ENCODE measurements around the gene CRYBG1. TPM values are rescaled to one million over a fixed set of nuclear protein-coding genes. Genes with fewer than 3 reads are reported as not detected.

The CRYBG1 gene
- total and polyA plus RNA-seq, 2 of the 4 experiments (the other 2 are of a cell fraction), result 0.38 to 1.1 TPM

GRCh38 chr6:106477790-106478189 is 117.3 kb downstream of the CRYBG1 start:
- Histone ChIP-seq H3K9ac (ENCODE audit: low read depth, low read length) (no peak overlapping the region), H2AK9ac (replicated peaks; ENCODE audit: low read depth, low read length, poor library complexity) (peak overlapping the region; percentile 45), H2BK120ac (ENCODE audit: low read depth, low read length) (no peak overlapping the region), H3K4me1 (ENCODE audit: control insufficient read depth, insufficient read depth, low read length) (peaks cover 4% of the 10 kb centered on the region; the same call in 1 of the 2 replicates), H2AFZ (replicated peaks; ENCODE audit: low read length, poor library complexity) (no peak overlapping the region), H3K27me3 (ENCODE audit: control insufficient read depth, insufficient read depth, low read length) (peaks cover 7% of the 10 kb centered on the region), H2BK15ac (ENCODE audit: low read depth, low read length) (no peak overlapping the region), H4K20me1 (ENCODE audit: insufficient read depth, low read length) (no peaks in the 10 kb centered on the region), H3K56ac (ENCODE audit: extremely low read depth, insufficient read depth, low read length) (no peak overlapping the region), H3K36me3 (ENCODE audit: control insufficient read depth, insufficient read depth, low read length) (no peaks in the 10 kb centered on the region), H3K79me1 (ENCODE audit: low read depth in 1 of 2, low read length in 2 of 2) (no peaks in the 10 kb centered on the region), H3K9me3 (ENCODE audit: control insufficient read depth, insufficient read depth, low read length) (no peaks in the 10 kb centered on the region), H3K4me3 (ENCODE audit: insufficient read depth, low read depth, low read length) (no peak overlapping the region), H3K23ac (ENCODE audit: low read depth, low read length) (no peak overlapping the region), H3K4ac (ENCODE audit: low read depth, low read length) (no peak overlapping the region), H3K18ac (ENCODE audit: low read depth, low read length) (no peak overlapping the region), H3K27ac (ENCODE audit: insufficient read depth, low read length) (no peak overlapping the region), H4K8ac (ENCODE audit: low read depth in 2 of 2, low read length in 2 of 2) (no peak overlapping the region), H3K14ac (replicated peaks; ENCODE audit: low read depth, low read length) (no peak overlapping the region), H2AK5ac (ENCODE audit: low read depth, low read length) (no peak overlapping the region), H4K5ac (ENCODE audit: low read depth, low read length) (no peak overlapping the region), H2BK20ac (ENCODE audit: low read depth, low read length) (no peak overlapping the region), H3K4me2 (ENCODE audit: low read depth, low read length) (no peak overlapping the region), H4K91ac (ENCODE audit: insufficient read depth, low read depth, low read length) (no peak overlapping the region), H2BK5ac (ENCODE audit: low read depth, low read length, poor library complexity, severe bottlenecking) (no peak overlapping the region), H3K9me1 (ENCODE audit: insufficient read depth, low read length) (peaks cover 5% of the 10 kb centered on the region)
- in situ Hi-C loops (cut with MboI; ENCODE audit: low sequenced_read_pairs) (no loop called here), dilution Hi-C loops (cut with HindIII; ENCODE audit: low sequenced_read_pairs, unreplicated experiment) (no loop called here), intact Hi-C loops (cut with micrococcal nuclease) (no loop called here)
- TF ChIP-seq FOS (IDR thresholded peaks at IDR 0.05; ENCODE audit: low read depth, low read length) (no peak), BHLHE40 (IDR thresholded peaks at IDR 0.05; ENCODE audit: low read depth, low read length) (no peak), RFX5 (IDR thresholded peaks at IDR 0.05; ENCODE audit: low read depth, low read length) (no peak), SMC3 (IDR thresholded peaks at IDR 0.05; ENCODE audit: low read depth, low read length) (no peak), MXI1 (IDR thresholded peaks at IDR 0.05; ENCODE audit: borderline replicate concordance, low read depth, low read length) (no peak), CHD1 (IDR thresholded peaks at IDR 0.05; ENCODE audit: low read depth, low read length) (no peak), CEBPB (IDR thresholded peaks at IDR 0.05; ENCODE audit: low read depth, low read length) (no peak)
- 0% methylated on average over 1 of the region's 6 CpGs; no CpG with 5 or more reads in 1 of the 2 experiments for WGBS, 2 experiments (ENCODE audit: extremely low coverage in 2 of 2, insufficient read length in 1 of 2)
- BruUV-seq (replicated peaks), result no TSS peak
- CTCF ChIA-PET, result no interaction called here
- DNase-seq (no peak), ATAC-seq (ENCODE audit: low read depth) (no peak)
- POLR2A ChIA-PET (ENCODE audit: unreplicated experiment), result no interaction called here

Measured in IMR-90 (cell line).